ENCODE measurements around the gene GRP.
A peak's percentile ranks its signal among the peaks of the same experiment; 100 is the strongest.

GRCh38 chr18:59268721-59269562 is 49.0 kb downstream of the GRP start:
- TF ChIP-seq CEBPB (IDR thresholded peaks at IDR 0.05; ENCODE audit: low read depth) (no peak), RAD21 (IDR thresholded peaks at IDR 0.05; ENCODE audit: low read depth) (no peak), POLR2AphosphoS5 (IDR thresholded peaks at IDR 0.05; ENCODE audit: low read depth, low read length) (no peak), CTCF (IDR thresholded peaks at IDR 0.05 in 2 of 3, conservative IDR thresholded peaks at IDR 0.05 in 1 of 3; ENCODE audit: borderline replicate concordance in 1 of 3, insufficient read depth in 1 of 3, low read depth in 2 of 3, low read length in 2 of 3) (peak; percentile 6 to 45 (median 17); a peak in 4 of 6 replicates), EZH2phosphoT487 (IDR thresholded peaks at IDR 0.05; ENCODE audit: borderline replicate concordance) (no peak), JUND (IDR thresholded peaks at IDR 0.05) (no peak), EGR1 (IDR thresholded peaks at IDR 0.05; ENCODE audit: low read depth) (no peak), POLR2A (IDR thresholded peaks at IDR 0.05; ENCODE audit: borderline replicate concordance, extremely low read depth, insufficient read depth, insufficient read length) (no peak), EZH2 (IDR thresholded peaks at IDR 0.05) (no peak), YY1 (IDR thresholded peaks at IDR 0.05; ENCODE audit: extremely low read depth, insufficient replicate concordance, low read depth, low read length) (no peak), TCF7L2 (IDR thresholded peaks at IDR 0.05; ENCODE audit: borderline replicate concordance, extremely low read depth, insufficient read depth, insufficient read length) (no peak), SP1 (IDR thresholded peaks at IDR 0.05; ENCODE audit: low read depth) (no peak), MAX (IDR thresholded peaks at IDR 0.05) (no peak)
